Astrocyte (in vitro differentiated cells and primary cell): Measurements from ENCODE around the gene GXYLT2. TPM values are rescaled to one million over a fixed set of nuclear protein-coding genes. Genes with fewer than 3 reads are reported as not detected.
A peak's percentile ranks its signal among the peaks of the same experiment; 100 is the strongest.

ENCODE experiments used
- DNase-seq: peaks from one replicate; pipeline ENCODE4 v3.0.0-alpha.2; 2010; ENCODE audit warnings: low read depth
- FAIRE-seq: peaks from 2 replicates; lab custom pipeline; 2011; peaks lifted over from hg19 to GRCh38; lab: Jason Lieb, UNC
- H2AFZ ChIP-seq: 2 replicates; pipeline ENCODE4 v1.6.0; 2012; ENCODE audit warnings: low read depth, low read length, inconsistent platforms
- H3K27ac ChIP-seq: 2 replicates; pipeline ENCODE4 v1.5.1; 2011; ENCODE audit warnings: low read depth, low read length, inconsistent platforms
- H3K27me3 ChIP-seq: 2 replicates; pipeline ENCODE4 v1.6.0; 2011; ENCODE audit warnings: low read length, inconsistent platforms; ENCODE audit not compliant: insufficient read depth
- H3K36me3 ChIP-seq: 2 replicates; pipeline ENCODE4 v1.5.1; 2011; ENCODE audit warnings: low read length, inconsistent platforms; ENCODE audit not compliant: insufficient read depth
- H3K4me1 ChIP-seq: 2 replicates; pipeline ENCODE4 v1.5.1; 2011; ENCODE audit warnings: low read length, inconsistent platforms; ENCODE audit not compliant: insufficient read depth
- H3K4me2 ChIP-seq: 2 replicates; pipeline ENCODE4 v1.6.0; 2012; ENCODE audit warnings: low read length, inconsistent platforms
- H3K4me3 ChIP-seq: 2 replicates; pipeline ENCODE4 v1.5.1; 2011; ENCODE audit warnings: low read depth, mild to moderate bottlenecking, low read length, inconsistent platforms; ENCODE audit not compliant: insufficient read depth
- H3K79me2 ChIP-seq: 2 replicates; pipeline ENCODE4 v1.6.0; 2012; ENCODE audit warnings: mild to moderate bottlenecking, low read length, inconsistent platforms; ENCODE audit not compliant: insufficient read depth
- H3K9ac ChIP-seq: 2 replicates; pipeline ENCODE4 v1.6.0; 2012; ENCODE audit warnings: mild to moderate bottlenecking, low read length, inconsistent platforms
- H3K9me3 ChIP-seq: 2 replicates; pipeline ENCODE4 v1.5.1; 2012; ENCODE audit warnings: low read depth, mild to moderate bottlenecking, low read length, inconsistent platforms; ENCODE audit not compliant: insufficient read depth
- H4K20me1 ChIP-seq: 2 replicates; pipeline ENCODE4 v1.6.0; 2012; ENCODE audit warnings: low read length, inconsistent platforms; ENCODE audit not compliant: insufficient read depth
- H3K27ac Mint-ChIP-seq: one replicate; pipeline ENCODE4 v1.8.0; 2021; ENCODE audit warnings: mild to moderate bottlenecking, mixed read lengths; ENCODE audit not compliant: unreplicated experiment
- H3K27me3 Mint-ChIP-seq: one replicate; pipeline ENCODE4 v1.8.0; 2021; ENCODE audit warnings: low read depth, mixed read lengths; ENCODE audit not compliant: unreplicated experiment
- H3K36me3 Mint-ChIP-seq: one replicate; pipeline ENCODE4 v1.8.0; 2021; ENCODE audit warnings: low read depth, mixed read lengths; ENCODE audit not compliant: unreplicated experiment
- H3K4me1 Mint-ChIP-seq: one replicate; pipeline ENCODE4 v1.8.0; 2021; ENCODE audit warnings: low read depth, mixed read lengths; ENCODE audit not compliant: unreplicated experiment
- H3K4me3 Mint-ChIP-seq: one replicate; pipeline ENCODE4 v1.8.0; 2021; ENCODE audit warnings: mild to moderate bottlenecking, moderate library complexity, mixed read lengths; ENCODE audit not compliant: unreplicated experiment
- H3K9me3 Mint-ChIP-seq: one replicate; pipeline ENCODE4 v1.8.0; 2021; ENCODE audit warnings: mild to moderate bottlenecking, mixed read lengths; ENCODE audit not compliant: unreplicated experiment
- CTCF ChIP-seq: IDR thresholded peaks from 2 replicates; pipeline ENCODE4 v1.5.1; 2011; ENCODE audit warnings: low read depth, mild to moderate bottlenecking, inconsistent platforms, low read length, moderate library complexity; ENCODE audit not compliant: insufficient read depth
- EZH2 ChIP-seq: IDR thresholded peaks from 2 replicates; pipeline ENCODE4 v1.6.1; 2012; ENCODE audit warnings: mild to moderate bottlenecking, low read length, inconsistent platforms; ENCODE audit not compliant: insufficient read depth
- total RNA-seq: library from RNA; stranded (reverse); gene quantifications from 2 replicates; pipeline ENCODE4 v1.2.1, GENCODE V29; 2021

The GXYLT2 gene
- total RNA-seq, 1 donor from 2014 or later: 62.6 TPM

- DNase-seq: no peak
- H3K27ac Mint-ChIP-seq: peak overlapping the region; percentile 13
- peak overlapping the region; percentile 23 for H3K4me3 Mint-ChIP-seq
- Histone ChIP-seq H3K9me3 (no peaks in the 10 kb centered on the region), H3K79me2 (peaks cover 38% of the 10 kb centered on the region), H3K27ac (no peak overlapping the region), H3K4me3 (no peak overlapping the region), H2AFZ (no peak overlapping the region), H3K9ac (no peak overlapping the region), H3K27me3 (no peaks in the 10 kb centered on the region), H4K20me1 (peaks cover 30% of the 10 kb centered on the region), H3K36me3 (peaks cover 6% of the 10 kb centered on the region), H3K4me1 (peaks cover 18% of the 10 kb centered on the region), H3K4me2 (no peak overlapping the region)
- no peak for FAIRE-seq
- no peaks in the 10 kb centered on the region for H3K27me3 Mint-ChIP-seq
- peaks cover 14% of the 10 kb centered on the region for H3K4me1 Mint-ChIP-seq
- no peaks in the 10 kb centered on the region for H3K36me3 Mint-ChIP-seq
- no peak for TF ChIP-seq CTCF
- TF ChIP-seq EZH2: no peak
- H3K9me3 Mint-ChIP-seq: no peaks in the 10 kb centered on the region
Observed at GRCh38 chr3:72995337-72995736, 107.5 kb downstream of the GXYLT2 start.

- Histone ChIP-seq H4K20me1 (peaks cover 38% of the 10 kb centered on the region), H3K9ac (peak overlapping the region; percentile 96), H3K4me3 (peak overlapping the region; percentile 94), H3K4me2 (peak overlapping the region; percentile 88), H3K4me1 (peaks cover 18% of the 10 kb centered on the region), H2AFZ (peak overlapping the region; percentile 100), H3K27me3 (no peaks in the 10 kb centered on the region), H3K79me2 (peaks cover 46% of the 10 kb centered on the region), H3K36me3 (peaks cover 6% of the 10 kb centered on the region), H3K9me3 (no peaks in the 10 kb centered on the region), H3K27ac (peak overlapping the region; percentile 87)
- Mint-ChIP-seq H3K9me3 (no peaks in the 10 kb centered on the region), H3K27ac (peak overlapping the region; percentile 83), H3K4me1 (peaks cover 21% of the 10 kb centered on the region), H3K36me3 (no peaks in the 10 kb centered on the region), H3K27me3 (no peaks in the 10 kb centered on the region), H3K4me3 (peak overlapping the region; percentile 79)
- FAIRE-seq (no peak), DNase-seq (no peak)
- TF ChIP-seq EZH2: no peak
- no peak for TF ChIP-seq CTCF
Observed at GRCh38 chr3:72996121-72996472, 108.3 kb downstream of the GXYLT2 start.

DNA sequence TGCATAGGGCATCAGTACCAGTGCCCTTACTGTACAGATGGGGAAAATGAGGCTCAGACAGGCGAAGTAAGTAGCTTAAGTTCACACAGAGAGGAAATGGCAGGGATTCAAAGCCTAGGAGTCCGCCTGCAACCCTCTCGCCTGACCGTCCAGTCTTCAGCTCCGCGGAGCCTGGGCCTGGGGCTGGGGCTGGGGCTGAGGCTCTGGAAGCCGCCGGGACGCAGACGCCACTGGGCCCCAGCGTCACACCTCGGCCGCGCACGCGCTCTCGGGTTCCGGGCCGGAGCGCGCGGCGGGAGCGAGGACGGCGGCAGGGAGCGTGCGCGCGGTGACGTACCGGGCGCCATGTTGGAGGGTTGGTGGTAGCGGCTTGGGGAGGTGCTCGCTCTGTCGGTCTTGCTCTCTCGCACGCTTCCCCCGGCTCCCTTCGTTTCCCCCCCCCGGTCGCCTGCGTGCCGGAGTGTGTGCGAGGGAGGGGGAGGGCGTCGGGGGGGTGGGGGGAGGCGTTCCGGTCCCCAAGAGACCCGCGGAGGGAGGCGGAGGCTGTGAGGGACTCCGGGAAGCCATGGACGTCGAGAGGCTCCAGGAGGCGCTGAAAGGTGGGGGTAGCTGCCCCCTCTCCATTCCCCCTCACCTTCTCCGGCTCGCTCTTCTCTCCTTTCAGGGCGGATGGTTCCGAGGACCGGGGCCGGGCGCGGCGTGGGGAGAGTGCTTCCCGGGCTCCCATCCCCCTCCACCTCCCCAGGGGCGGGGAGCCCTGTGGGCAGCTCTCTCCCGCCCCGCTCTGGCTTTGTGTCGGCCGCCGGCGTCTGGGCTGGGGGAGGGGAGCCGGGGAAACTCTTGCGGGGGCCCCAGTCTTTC is 108.9 kb downstream of the GXYLT2 start, which contains the start of gene PPP4R2:
Gene PPP4R2, plus strand, starts transcription at position 339 of the 861 bp plus-strand sequence. Its CDS starts 227 bp downstream, at position 566.
- peaks cover 44% of the 10 kb centered on the region for H4K20me1 ChIP-seq
- peaks cover 16% of the 10 kb centered on the region for H3K4me1 Mint-ChIP-seq
- peak; percentile 76 for DNase-seq
- peak within 1 kb of the TSS; percentile 100 for H2AFZ ChIP-seq
- H3K9ac ChIP-seq: peak within 1 kb of the TSS; percentile 96
- H3K36me3 ChIP-seq: peaks cover 6% of the 10 kb centered on the region
- peak within 1 kb of the TSS; percentile 89 for H3K27ac Mint-ChIP-seq
- H3K27me3 ChIP-seq: no peaks in the 10 kb centered on the region
- H3K4me3 Mint-ChIP-seq: peak within 1 kb of the TSS; percentile 90
- no peaks in the 10 kb centered on the region for H3K27me3 Mint-ChIP-seq
- peak within 1 kb of the TSS; percentile 87 for H3K27ac ChIP-seq
- no peak for FAIRE-seq
- H3K9me3 ChIP-seq: no peaks in the 10 kb centered on the region
- peak within 1 kb of the TSS; percentile 94 for H3K4me3 ChIP-seq
- no peaks in the 10 kb centered on the region for H3K36me3 Mint-ChIP-seq
- H3K79me2 ChIP-seq: peaks cover 52% of the 10 kb centered on the region
- no peak for TF ChIP-seq EZH2
- TF ChIP-seq CTCF: no peak
- H3K9me3 Mint-ChIP-seq: no peaks in the 10 kb centered on the region
- peak within 1 kb of the TSS; percentile 94 for H3K4me2 ChIP-seq
- peaks cover 18% of the 10 kb centered on the region for H3K4me1 ChIP-seq
